Activated T-cell treated with anti-CD3 and anti-CD28 coated beads, Interleukin-2, amount 50 U/mL, for 4 hours (primary cell): ENCODE results near the gene UNC13D. TPM values are rescaled to one million over a fixed set of nuclear protein-coding genes. Genes with fewer than 3 reads are reported as not detected.
"Not testable (repeated sequence)": the region's sequence is repeated elsewhere in the genome, so short reads cannot be mapped to it uniquely, and the experiment has no call there.

Experiments used
- ATAC-seq, 2 donors: fragments of 200-7000 bp; cut with Tn5 transposase; one replicate each; pipeline ENCODE4 v1.10.0; 2021
- DNase-seq: peaks from one replicate; pipeline ENCODE4 v3.0.0-alpha.2; 2020
- H3K27me3 Mint-ChIP-seq: one replicate; pipeline ENCODE4 v1.8.0; 2021; ENCODE audit warnings: low read depth, mixed read lengths
- H3K36me3 Mint-ChIP-seq: one replicate; pipeline ENCODE4 v1.8.0; 2022; ENCODE audit warnings: mixed read lengths; ENCODE audit not compliant: insufficient read depth
- H3K4me1 Mint-ChIP-seq: one replicate; pipeline ENCODE4 v1.8.0; 2021; ENCODE audit warnings: low read depth, mixed read lengths
- H3K4me3 Mint-ChIP-seq: one replicate; pipeline ENCODE4 v1.8.0; 2021; ENCODE audit warnings: mild to moderate bottlenecking, moderate library complexity, mixed read lengths
- H3K9me3 Mint-ChIP-seq: one replicate; pipeline ENCODE4 v1.8.0; 2021; ENCODE audit warnings: mixed read lengths
- total RNA-seq, 3 donors: library from RNA; stranded (reverse); gene quantifications; one replicate each; pipeline ENCODE4 v1.2.1, GENCODE V29; 2021

UNC13D gene
- total RNA-seq, 3 donors from 2014 or later, result 122 to 146 (median 124) TPM

GRCh38 chr17:75877752-75878173, 33.6 kb upstream of the UNC13D start:
- peaks cover 38% of the 10 kb centered on the region for H3K4me1 Mint-ChIP-seq

GRCh38 chr17:75876938-75877751, 32.9 kb upstream of the UNC13D start:
- DNase-seq (no peak), ATAC-seq (peak; percentile 19 to 26)
- H3K4me3 Mint-ChIP-seq, result peak overlapping the region; percentile 82
- peaks cover 1% of the 10 kb centered on the region for H3K27me3 Mint-ChIP-seq
- peaks cover 42% of the 10 kb centered on the region for H3K4me1 Mint-ChIP-seq
- no peaks in the 10 kb centered on the region for H3K36me3 Mint-ChIP-seq
- H3K9me3 Mint-ChIP-seq, result no peaks in the 10 kb centered on the region

More at GRCh38 chr17:75877752-75878173, 33.6 kb upstream of the UNC13D start:
- peak overlapping the region; percentile 82 for H3K4me3 Mint-ChIP-seq
- H3K9me3 Mint-ChIP-seq, result no peaks in the 10 kb centered on the region
- DNase-seq, result peak; percentile 61
- peak; percentile 84 to 89 for ATAC-seq
- peaks cover 1% of the 10 kb centered on the region for H3K27me3 Mint-ChIP-seq
- no peaks in the 10 kb centered on the region for H3K36me3 Mint-ChIP-seq

- H3K36me3 Mint-ChIP-seq, result no peaks in the 10 kb centered on the region
Measured at GRCh38 chr17:75876190-75876937, 32.2 kb upstream of the UNC13D start.

GRCh38 chr17:75875940-75876189, 31.7 kb upstream of the UNC13D start:
- Mint-ChIP-seq H3K4me1 (peaks cover 42% of the 10 kb centered on the region), H3K4me3 (peak overlapping the region; percentile 82)

More at GRCh38 chr17:75876190-75876937, 32.2 kb upstream of the UNC13D start:
- Mint-ChIP-seq H3K4me3 (peak overlapping the region; percentile 82), H3K27me3 (peaks cover 1% of the 10 kb centered on the region), H3K4me1 (peaks cover 42% of the 10 kb centered on the region), H3K9me3 (no peaks in the 10 kb centered on the region)
- DNase-seq (peak; percentile 68), ATAC-seq (peak; percentile 45 to 51)

GRCh38 chr17:75875182-75875939, 31.2 kb upstream of the UNC13D start:
- Mint-ChIP-seq H3K36me3 (no peaks in the 10 kb centered on the region), H3K9me3 (no peaks in the 10 kb centered on the region), H3K4me1 (peaks cover 42% of the 10 kb centered on the region), H3K4me3 (no peak overlapping the region), H3K27me3 (peaks cover 1% of the 10 kb centered on the region)
- no peak for DNase-seq
- no peak for ATAC-seq

More at GRCh38 chr17:75875940-75876189, 31.7 kb upstream of the UNC13D start:
- no peak for DNase-seq
- H3K27me3 Mint-ChIP-seq, result peaks cover 1% of the 10 kb centered on the region
- no peak for ATAC-seq
- H3K36me3 Mint-ChIP-seq, result no peaks in the 10 kb centered on the region
- no peaks in the 10 kb centered on the region for H3K9me3 Mint-ChIP-seq

GRCh38 chr17:75874323-75875181, 30.3 kb upstream of the UNC13D start:
- H3K4me1 Mint-ChIP-seq, result peaks cover 42% of the 10 kb centered on the region
- ATAC-seq (no peak), DNase-seq (no peak)
- H3K36me3 Mint-ChIP-seq, result no peaks in the 10 kb centered on the region
- no peak overlapping the region for H3K4me3 Mint-ChIP-seq
- no peaks in the 10 kb centered on the region for H3K9me3 Mint-ChIP-seq
- peaks cover 1% of the 10 kb centered on the region for H3K27me3 Mint-ChIP-seq

GRCh38 chr17:75873587-75874322, 29.6 kb upstream of the UNC13D start:
- Mint-ChIP-seq H3K27me3 (peaks cover 1% of the 10 kb centered on the region), H3K4me3 (no peak overlapping the region), H3K4me1 (peaks cover 40% of the 10 kb centered on the region), H3K9me3 (no peaks in the 10 kb centered on the region), H3K36me3 (no peaks in the 10 kb centered on the region)
- DNase-seq (no peak), ATAC-seq (no peak)

- H3K4me1 Mint-ChIP-seq, result peaks cover 37% of the 10 kb centered on the region
- ATAC-seq, result no peak
- H3K9me3 Mint-ChIP-seq, result no peaks in the 10 kb centered on the region
- H3K4me3 Mint-ChIP-seq, result no peak overlapping the region
- DNase-seq, result no peak
- H3K36me3 Mint-ChIP-seq, result no peaks in the 10 kb centered on the region
- H3K27me3 Mint-ChIP-seq, result peaks cover under 1% of the 10 kb centered on the region
Measured at GRCh38 chr17:75872434-75873351, 28.5 kb upstream of the UNC13D start.

GRCh38 chr17:75870228-75870627, 26.0 kb upstream of the UNC13D start:
- not testable (repeated sequence) for H3K27me3 Mint-ChIP-seq, ATAC-seq, H3K36me3 Mint-ChIP-seq, H3K4me3 Mint-ChIP-seq, DNase-seq, H3K9me3 Mint-ChIP-seq
- H3K4me1 Mint-ChIP-seq, result peaks cover 20% of the 10 kb centered on the region

- no peaks in the 10 kb centered on the region for H3K9me3 Mint-ChIP-seq
- peaks cover 26% of the 10 kb centered on the region for H3K4me1 Mint-ChIP-seq
- no peaks in the 10 kb centered on the region for H3K27me3 Mint-ChIP-seq
- DNase-seq (no peak), ATAC-seq (no peak)
- no peaks in the 10 kb centered on the region for H3K36me3 Mint-ChIP-seq
- no peak overlapping the region for H3K4me3 Mint-ChIP-seq
Measured at GRCh38 chr17:75869282-75870141, 25.3 kb upstream of the UNC13D start.

GRCh38 chr17:75868730-75869281, 24.6 kb upstream of the UNC13D start:
- H3K9me3 Mint-ChIP-seq, H3K4me3 Mint-ChIP-seq, H3K27me3 Mint-ChIP-seq, H3K36me3 Mint-ChIP-seq, DNase-seq, ATAC-seq: not testable (repeated sequence)
- peaks cover 30% of the 10 kb centered on the region for H3K4me1 Mint-ChIP-seq
